Measurements from ENCODE around the gene ERGIC3.

DNA sequence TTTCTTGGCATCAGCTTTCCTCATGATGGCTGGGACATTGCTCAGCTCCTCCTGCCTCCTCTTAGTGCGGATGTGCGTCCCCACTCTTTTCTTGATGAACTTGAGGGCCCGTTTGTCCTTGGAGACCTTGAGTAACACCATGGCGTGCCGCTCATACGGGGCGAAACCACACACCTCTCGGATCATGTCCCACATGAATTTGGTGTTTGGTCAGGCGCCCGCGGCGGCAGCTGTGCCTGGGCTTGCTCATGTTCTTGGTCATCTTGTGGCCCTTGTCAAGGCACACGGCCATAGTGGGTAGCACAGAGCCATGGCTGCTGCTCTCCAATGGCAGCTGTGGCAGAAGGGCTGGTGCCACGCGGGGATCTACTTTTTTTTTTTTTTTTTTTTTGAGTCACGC, 2.6 kb downstream of the ERGIC3 start:
- TF ChIP-seq, protein P1, sequence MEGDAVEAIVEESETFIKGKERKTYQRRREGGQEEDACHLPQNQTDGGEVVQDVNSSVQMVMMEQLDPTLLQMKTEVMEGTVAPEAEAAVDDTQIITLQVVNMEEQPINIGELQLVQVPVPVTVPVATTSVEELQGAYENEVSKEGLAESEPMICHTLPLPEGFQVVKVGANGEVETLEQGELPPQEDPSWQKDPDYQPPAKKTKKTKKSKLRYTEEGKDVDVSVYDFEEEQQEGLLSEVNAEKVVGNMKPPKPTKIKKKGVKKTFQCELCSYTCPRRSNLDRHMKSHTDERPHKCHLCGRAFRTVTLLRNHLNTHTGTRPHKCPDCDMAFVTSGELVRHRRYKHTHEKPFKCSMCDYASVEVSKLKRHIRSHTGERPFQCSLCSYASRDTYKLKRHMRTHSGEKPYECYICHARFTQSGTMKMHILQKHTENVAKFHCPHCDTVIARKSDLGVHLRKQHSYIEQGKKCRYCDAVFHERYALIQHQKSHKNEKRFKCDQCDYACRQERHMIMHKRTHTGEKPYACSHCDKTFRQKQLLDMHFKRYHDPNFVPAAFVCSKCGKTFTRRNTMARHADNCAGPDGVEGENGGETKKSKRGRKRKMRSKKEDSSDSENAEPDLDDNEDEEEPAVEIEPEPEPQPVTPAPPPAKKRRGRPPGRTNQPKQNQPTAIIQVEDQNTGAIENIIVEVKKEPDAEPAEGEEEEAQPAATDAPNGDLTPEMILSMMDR (IDR thresholded peaks at IDR 0.05; ENCODE audit: low read depth, low read length, poor library complexity, severe bottlenecking), result no peak
- no peak for TF ChIP-seq EZH2phosphoT487 (IDR thresholded peaks at IDR 0.05; ENCODE audit: borderline replicate concordance, low read length)
